ENCODE measurements around the gene MMP15. TPM values are rescaled to one million over a fixed set of nuclear protein-coding genes. Genes with fewer than 3 reads are reported as not detected.

Gene MMP15
- total RNA-seq, 1 experiment from 2014 or later: 1.3 TPM

DNA sequence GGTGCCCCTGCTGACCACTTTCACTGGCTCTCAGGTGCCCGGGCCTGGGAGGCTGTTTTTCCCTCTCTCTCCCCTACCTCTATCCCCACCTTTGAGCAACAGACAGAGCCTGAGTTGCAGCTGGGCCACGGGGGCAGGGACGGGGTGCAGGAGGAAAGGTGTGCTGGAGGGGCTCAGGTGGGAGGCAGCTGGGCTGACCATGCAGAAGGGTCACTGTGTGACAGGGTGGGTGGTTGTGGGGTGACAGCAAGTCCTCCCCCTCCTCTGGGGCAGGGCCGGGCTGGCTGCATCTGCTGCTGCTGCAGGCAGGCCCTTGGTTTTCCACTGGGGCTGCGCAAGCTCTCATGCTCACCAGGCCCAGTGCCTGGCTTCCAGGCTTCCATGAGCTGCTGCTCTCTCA, 31.7 kb upstream of the MMP15 start:
- Mint-ChIP-seq H3K9me3 (ENCODE audit: unreplicated experiment) (no peaks in the 10 kb centered on the region), H3K27me3 (ENCODE audit: insufficient read depth, unreplicated experiment) (no peaks in the 10 kb centered on the region), H3K4me3 (ENCODE audit: unreplicated experiment) (no peak overlapping the region), H3K4me1 (ENCODE audit: insufficient read depth, unreplicated experiment) (peaks cover 15% of the 10 kb centered on the region), H3K36me3 (ENCODE audit: insufficient read depth, unreplicated experiment) (peaks cover 37% of the 10 kb centered on the region), H3K27ac (ENCODE audit: low read depth, unreplicated experiment) (no peak overlapping the region)
- DNase-seq (ENCODE audit: unreplicated experiment): no peak
- intact Hi-C loops (cut with micrococcal nuclease): no loop called here
- no peak for TF ChIP-seq CTCF (IDR thresholded peaks at IDR 0.05; ENCODE audit: unreplicated experiment)
- CTCF ChIA-PET: interaction anchor here (0.6 kb wide), 1 partner anchor 47 kb away, joined by 3 read pairs; no protein-coding TSS in a partner anchor
- no TSS peak for BruUV-seq (replicated peaks)
- POLR2A ChIA-PET: interaction anchor here (0.7 kb wide), 1 partner anchor 173 kb away, joined by 3 read pairs; no protein-coding TSS in a partner anchor

- Mint-ChIP-seq H3K4me1 (ENCODE audit: insufficient read depth, unreplicated experiment) (peaks cover 18% of the 10 kb centered on the region), H3K27me3 (ENCODE audit: insufficient read depth, unreplicated experiment) (no peaks in the 10 kb centered on the region), H3K4me3 (ENCODE audit: unreplicated experiment) (no peak overlapping the region), H3K36me3 (ENCODE audit: insufficient read depth, unreplicated experiment) (peaks cover 37% of the 10 kb centered on the region), H3K9me3 (ENCODE audit: unreplicated experiment) (no peaks in the 10 kb centered on the region), H3K27ac (ENCODE audit: low read depth, unreplicated experiment) (no peak overlapping the region)
- no peak for TF ChIP-seq CTCF (IDR thresholded peaks at IDR 0.05; ENCODE audit: unreplicated experiment)
- BruUV-seq (replicated peaks): no TSS peak
- ChIA-PET POLR2A (no interaction called here), CTCF (interaction anchor here (0.6 kb wide), 1 partner anchor 47 kb away, joined by 3 read pairs; no protein-coding TSS in a partner anchor)
- intact Hi-C loops (cut with micrococcal nuclease): no loop called here
- no peak for DNase-seq (ENCODE audit: unreplicated experiment)
Measured at GRCh38 chr16:57994361-57994760, 31.2 kb upstream of the MMP15 start.

DNA sequence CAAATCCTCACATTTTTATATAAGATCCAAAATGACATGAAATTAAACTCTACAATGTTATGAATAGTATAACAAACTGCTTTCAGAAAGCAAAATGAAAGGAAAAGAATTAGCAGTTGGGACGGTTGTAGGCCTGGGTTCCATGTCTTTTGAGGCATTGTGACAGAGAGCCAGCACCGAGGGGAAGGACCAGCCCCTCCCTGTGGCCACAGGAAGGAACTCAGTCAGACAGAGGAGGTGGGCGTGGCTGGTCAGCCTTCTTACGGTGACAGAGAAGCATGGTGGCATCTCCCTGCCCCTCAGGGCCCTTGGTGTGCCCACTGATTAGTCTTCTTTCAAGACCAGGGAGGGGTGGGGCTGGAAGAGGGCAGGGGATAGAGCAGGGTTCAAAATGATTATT, 30.8 kb upstream of the MMP15 start:
- TF ChIP-seq CTCF (IDR thresholded peaks at IDR 0.05; ENCODE audit: unreplicated experiment): peak; percentile 28

GRCh38 chr16:57995721-57996405, 29.7 kb upstream of the MMP15 start:
- CTCF ChIA-PET: interaction anchor here (0.6 to 7.0 kb wide), 2 partner anchors 95 to 1690 kb away, joined by 3 to 88 read pairs; no protein-coding TSS in a partner anchor
- intact Hi-C loops (cut with micrococcal nuclease): no loop called here

More for the DNA sequence above, 30.8 kb upstream of the MMP15 start:
- Mint-ChIP-seq H3K4me3 (ENCODE audit: unreplicated experiment) (no peak overlapping the region), H3K27me3 (ENCODE audit: insufficient read depth, unreplicated experiment) (no peaks in the 10 kb centered on the region), H3K27ac (ENCODE audit: low read depth, unreplicated experiment) (no peak overlapping the region), H3K9me3 (ENCODE audit: unreplicated experiment) (no peaks in the 10 kb centered on the region), H3K4me1 (ENCODE audit: insufficient read depth, unreplicated experiment) (peaks cover 19% of the 10 kb centered on the region), H3K36me3 (ENCODE audit: insufficient read depth, unreplicated experiment) (peaks cover 37% of the 10 kb centered on the region)
- intact Hi-C loops (cut with micrococcal nuclease): no loop called here
- CTCF ChIA-PET: no interaction called here
- POLR2A ChIA-PET: no interaction called here
- DNase-seq (ENCODE audit: unreplicated experiment): peak; percentile 60
- no TSS peak for BruUV-seq (replicated peaks)

More at GRCh38 chr16:57995721-57996405, 29.7 kb upstream of the MMP15 start:
- Mint-ChIP-seq H3K27ac (ENCODE audit: low read depth, unreplicated experiment) (no peak overlapping the region), H3K4me3 (ENCODE audit: unreplicated experiment) (no peak overlapping the region), H3K9me3 (ENCODE audit: unreplicated experiment) (no peaks in the 10 kb centered on the region), H3K4me1 (ENCODE audit: insufficient read depth, unreplicated experiment) (peaks cover 19% of the 10 kb centered on the region), H3K36me3 (ENCODE audit: insufficient read depth, unreplicated experiment) (peaks cover 37% of the 10 kb centered on the region), H3K27me3 (ENCODE audit: insufficient read depth, unreplicated experiment) (no peaks in the 10 kb centered on the region)
- DNase-seq (ENCODE audit: unreplicated experiment): no peak
- POLR2A ChIA-PET: no interaction called here
- no peak for TF ChIP-seq CTCF (IDR thresholded peaks at IDR 0.05; ENCODE audit: unreplicated experiment)
- no TSS peak for BruUV-seq (replicated peaks)

Data from MCF 10A (cell line).